ENCODE results near the gene TCF12.
"Not testable (repeated sequence)": the region's sequence is repeated elsewhere in the genome, so short reads cannot be mapped to it uniquely, and the experiment has no call there.

The TCF12 gene

GRCh38 chr15:57097919-57098543 is 179.6 kb downstream of the TCF12 start:
- DNase-seq = not testable (repeated sequence)

GRCh38 chr15:57098896-57099295 is 180.5 kb downstream of the TCF12 start:
- no peak for DNase-seq

GRCh38 chr15:57100136-57100539 is 181.7 kb downstream of the TCF12 start:
- no peak for DNase-seq

GRCh38 chr15:57102858-57103257 is 184.4 kb downstream of the TCF12 start:
- DNase-seq = no peak

- DNase-seq = no peak
Measured at GRCh38 chr15:57108296-57108695, 189.9 kb downstream of the TCF12 start.

GRCh38 chr15:57109005-57109404 is 190.6 kb downstream of the TCF12 start:
- DNase-seq = no peak

GRCh38 chr15:57111002-57111401 is 192.6 kb downstream of the TCF12 start:
- no peak for DNase-seq

GRCh38 chr15:57112178-57112577 is 193.7 kb downstream of the TCF12 start:
- no peak for DNase-seq

GRCh38 chr15:57114070-57114469 is 195.6 kb downstream of the TCF12 start:
- no peak for DNase-seq

- no peak for DNase-seq
Measured at GRCh38 chr15:57118013-57118799, 199.8 kb downstream of the TCF12 start.

GRCh38 chr15:57122080-57122840 is 203.8 kb downstream of the TCF12 start:
- DNase-seq = no peak

- DNase-seq = no peak
Measured at GRCh38 chr15:57124036-57124435, 205.6 kb downstream of the TCF12 start.

GRCh38 chr15:57129064-57129463 is 210.6 kb downstream of the TCF12 start:
- DNase-seq = no peak

GRCh38 chr15:57130956-57131355 is 212.5 kb downstream of the TCF12 start:
- no peak for DNase-seq

- peak in 2 of 6 experiments; percentile 2 to 3 for DNase-seq
Measured at GRCh38 chr15:57133127-57133968, 214.9 kb downstream of the TCF12 start.

- no peak for DNase-seq
Measured at GRCh38 chr15:57134071-57134605, 215.7 kb downstream of the TCF12 start.

- DNase-seq = no peak
Measured at GRCh38 chr15:57134851-57135250, 216.4 kb downstream of the TCF12 start.

GRCh38 chr15:57135800-57136199 is 217.4 kb downstream of the TCF12 start:
- DNase-seq = no peak

GRCh38 chr15:57138349-57138788 is 219.9 kb downstream of the TCF12 start:
- DNase-seq = no peak

- no peak for DNase-seq
Measured at GRCh38 chr15:57143511-57144078, 225.2 kb downstream of the TCF12 start.

GRCh38 chr15:57144448-57144847 is 226.0 kb downstream of the TCF12 start:
- DNase-seq = no peak

Measured in stimulated activated naive CD4-positive, alpha-beta T cell (primary cell).